Adipose tissue (tissue), 3 donors: ENCODE results near the gene ASB17. TPM values are rescaled to one million over a fixed set of nuclear protein-coding genes. Genes with fewer than 3 reads are reported as not detected.
"Not testable (repeated sequence)": the region's sequence is repeated elsewhere in the genome, so short reads cannot be mapped to it uniquely, and the experiment has no call there.

ENCODE experiments used
- H3K27ac ChIP-seq: one replicate; pipeline ENCODE4 v1.5.1; 2013; ENCODE audit warnings: low read depth, low read length
- WGBS, 3 donors: extraction: QIAGEN DNeasy Blood & Tissue Kit; methylation state at CpG; one replicate each; pipeline ENCODE4 v1.1.7; 2013; 5-methylcytosine and 5-hydroxymethylcytosine counted together
- polyA plus RNA-seq, 3 donors: library from polyadenylated mRNA; stranded (reverse); fragments of 200-250 nt; gene quantifications; one replicate each; pipeline ENCODE4 v1.2.3, GENCODE V29; 2013
- donor health status: healthy with polysubstance abuse.
- donor health status: Bipolar disorder and iron deficiency.
- donor health status: healthy.

Gene ASB17
- not detected for polyA plus RNA-seq

DNA sequence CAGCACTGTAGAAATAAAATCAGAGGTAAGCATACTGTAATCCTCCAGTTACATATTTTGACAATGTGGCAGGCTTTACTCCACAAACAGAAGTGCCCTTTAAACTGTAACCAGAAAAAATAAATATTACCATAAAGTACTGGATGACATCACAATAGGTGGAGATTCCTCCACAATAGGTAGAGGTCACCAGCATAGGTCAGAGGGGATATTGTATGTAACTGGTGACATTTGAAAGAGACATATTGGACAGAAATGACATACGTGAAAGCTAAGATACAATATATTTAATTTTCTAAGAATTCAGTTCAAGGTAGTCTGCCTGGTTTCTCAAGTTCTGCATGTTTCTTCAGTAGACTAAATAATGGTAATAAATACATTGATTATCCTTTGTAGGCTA is at the start of gene ASB17:
Gene ASB17, minus strand, starts transcription at position 101 of the 400 bp plus-strand sequence. CDS start 113 bp downstream, outside the sequence.
- WGBS, 3 donors: 72 to 94% (median 88%) methylated on average over 1 of the region's 1 CpG

DNA sequence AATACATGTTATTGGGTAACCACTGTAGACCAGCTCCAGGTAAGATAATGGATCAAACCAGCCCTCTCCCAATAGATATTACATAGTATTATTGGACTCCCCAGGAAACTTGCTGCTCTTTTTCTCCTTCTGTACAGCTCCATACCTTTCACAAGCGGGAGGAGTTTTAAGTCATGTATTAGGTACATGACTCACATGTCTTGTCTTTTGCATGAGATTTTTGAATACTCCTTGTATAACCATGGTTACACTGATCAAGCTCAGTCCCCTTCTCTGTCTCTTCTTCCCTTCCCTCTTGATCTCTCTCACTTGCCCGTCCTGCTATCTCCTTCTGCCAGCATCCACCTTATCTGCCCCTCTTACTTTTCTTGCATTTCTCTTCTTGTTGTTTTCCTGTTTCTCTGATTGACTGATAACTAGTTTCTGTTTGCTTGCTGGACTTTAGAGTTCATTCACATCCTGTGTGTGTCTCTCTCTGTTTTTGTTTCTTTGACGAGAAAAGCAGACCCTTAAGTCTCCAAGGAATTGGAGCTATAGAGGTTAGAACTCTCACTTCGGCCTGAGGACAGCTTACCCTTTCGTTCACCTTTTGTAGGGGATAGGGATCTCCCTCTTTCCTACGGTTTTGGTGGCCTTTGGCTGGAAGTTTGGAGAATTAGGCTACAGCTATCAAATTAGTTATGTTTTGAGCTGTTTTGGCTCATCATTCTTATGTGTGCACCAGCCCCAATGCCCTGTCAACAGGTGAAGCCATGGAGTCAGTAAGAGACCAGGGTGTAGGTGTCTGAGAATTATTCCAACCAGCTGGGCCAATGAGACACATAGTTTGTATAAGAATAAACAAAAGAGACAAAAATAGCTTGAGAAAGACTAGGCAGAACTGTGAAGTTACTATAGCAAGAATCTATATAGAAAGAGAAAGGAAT is 49.0 kb upstream of the ASB17 start:
- WGBS, 3 donors: 65 to 72% (median 70%) methylated on average over 6 of the region's 6 CpGs
- no peak overlapping the region for H3K27ac ChIP-seq

More for the DNA sequence above, at the start of gene ASB17:
- H3K27ac ChIP-seq: no peak within 1 kb of the TSS

GRCh38 chr1:75970631-75971030 is 38.4 kb upstream of the ASB17 start:
- no peak overlapping the region for H3K27ac ChIP-seq

DNA sequence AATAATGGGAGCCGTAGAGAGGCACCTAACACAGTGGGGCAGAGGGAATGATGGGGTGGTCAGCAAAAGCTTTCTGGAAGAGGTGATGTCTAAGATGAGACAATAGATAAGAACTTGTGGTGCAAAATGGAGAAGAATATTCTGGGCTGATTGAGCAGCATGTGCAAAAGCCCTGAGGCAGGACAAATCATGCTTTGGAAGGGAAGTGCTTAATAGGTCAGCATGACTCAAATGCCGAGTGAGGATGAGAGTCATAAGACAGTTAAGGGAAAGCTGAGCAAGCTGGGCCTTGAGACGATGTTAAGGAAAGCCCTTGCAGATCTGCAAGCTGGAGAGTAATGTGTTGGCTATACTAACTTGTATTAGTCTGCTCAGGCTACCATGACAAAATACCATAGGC is 37.3 kb upstream of the ASB17 start:
- no peak overlapping the region for H3K27ac ChIP-seq
- 71 to 84% (median 82%) methylated on average over 3 of the region's 3 CpGs for WGBS, 3 donors

- WGBS, 3 donors: 48 to 75% (median 69%) methylated on average over 1 of the region's 1 CpG
Measured at GRCh38 chr1:75967719-75968118, 35.5 kb upstream of the ASB17 start.

GRCh38 chr1:75964760-75965408 is 32.7 kb upstream of the ASB17 start:
- no peak overlapping the region for H3K27ac ChIP-seq

More at GRCh38 chr1:75967719-75968118, 35.5 kb upstream of the ASB17 start:
- no peak overlapping the region for H3K27ac ChIP-seq

DNA sequence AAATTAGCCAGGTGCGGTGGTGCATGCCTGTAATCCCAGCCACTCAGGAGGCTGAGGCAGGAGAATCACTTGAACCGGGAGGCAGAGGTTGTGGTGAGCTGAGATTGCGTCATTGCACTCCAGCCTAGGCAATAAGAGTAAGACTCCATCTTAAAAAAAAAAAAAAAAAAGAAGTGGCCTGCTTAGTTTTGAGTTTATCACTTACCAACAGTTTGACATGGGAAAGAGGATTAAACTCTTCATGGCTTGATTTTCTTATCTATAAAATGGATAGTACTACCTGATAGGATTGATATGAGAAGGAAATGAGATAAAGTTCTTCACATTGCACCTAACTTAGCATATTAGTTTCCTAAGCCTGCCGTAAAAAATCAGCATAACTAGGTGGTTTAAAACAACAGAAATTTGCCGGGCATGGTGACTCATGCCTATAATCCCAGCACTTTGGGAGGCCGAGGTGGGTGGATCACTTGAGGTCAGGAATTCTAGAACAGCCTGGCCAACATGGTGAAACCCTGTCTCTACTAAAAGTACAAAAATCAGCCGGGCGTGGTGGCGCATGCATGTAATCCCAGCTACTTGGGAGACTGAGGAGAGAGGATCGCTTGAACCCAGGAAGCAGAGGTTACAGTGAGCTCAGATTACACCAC is 32.0 kb upstream of the ASB17 start:
- not testable (repeated sequence) for H3K27ac ChIP-seq
- WGBS, 3 donors: 81 to 87% (median 86%) methylated on average over 10 of the region's 10 CpGs

- no peak overlapping the region for H3K27ac ChIP-seq
Measured at GRCh38 chr1:75954586-75954985, 22.4 kb upstream of the ASB17 start.

GRCh38 chr1:75953461-75953860 is 21.3 kb upstream of the ASB17 start:
- no peak overlapping the region for H3K27ac ChIP-seq
- 70 to 92% (median 90%) methylated on average over 4 of the region's 4 CpGs for WGBS, 3 donors

- WGBS, 3 donors: 74 to 97% (median 88%) methylated on average over 1 of the region's 1 CpG
- H3K27ac ChIP-seq: no peak overlapping the region
Measured at GRCh38 chr1:75952016-75952415, 19.8 kb upstream of the ASB17 start.

- WGBS, 3 donors: 85 to 89% (median 87%) methylated on average over 3 of the region's 3 CpGs
Measured at GRCh38 chr1:75950176-75950575, 18.0 kb upstream of the ASB17 start.

DNA sequence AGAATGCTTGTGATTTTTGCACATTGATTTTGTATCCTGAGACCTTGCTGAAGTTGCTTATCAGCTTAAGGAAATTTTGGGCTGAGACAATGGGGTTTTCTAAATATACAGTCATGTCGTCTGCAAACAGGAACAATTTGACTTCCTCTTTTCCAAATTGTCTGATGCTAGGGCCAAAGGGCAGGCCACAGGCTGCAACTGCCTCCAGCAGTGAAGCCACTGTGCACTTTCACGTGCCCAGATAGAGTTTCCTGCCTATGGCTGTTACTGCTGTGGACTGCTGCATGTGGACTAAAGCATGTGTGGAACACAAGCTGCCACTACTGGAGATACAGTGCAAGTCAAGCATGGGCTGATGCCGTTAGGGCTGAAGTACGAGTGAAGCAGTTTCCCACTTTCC is 10.8 kb upstream of the ASB17 start:
- WGBS, 3 donors: 45 to 56% (median 49%) methylated on average over 4 of the region's 4 CpGs
- H3K27ac ChIP-seq: not testable (repeated sequence)

More at GRCh38 chr1:75950176-75950575, 18.0 kb upstream of the ASB17 start:
- no peak overlapping the region for H3K27ac ChIP-seq

GRCh38 chr1:75937034-75937433 is 4.8 kb upstream of the ASB17 start:
- 17 to 32% (median 19%) methylated on average over 1 of the region's 1 CpG for WGBS, 3 donors
- H3K27ac ChIP-seq: no peak overlapping the region

- no peak overlapping the region for H3K27ac ChIP-seq
- WGBS, 3 donors: 70 to 97% (median 89%) methylated on average over 1 of the region's 1 CpG
Measured at GRCh38 chr1:75922698-75923097, 9.5 kb downstream of the ASB17 start.

- 68 to 90% (median 78%) methylated on average over 2 of the region's 2 CpGs for WGBS, 3 donors
- H3K27ac ChIP-seq: no peak overlapping the region
Measured at GRCh38 chr1:75916834-75917233, 15.4 kb downstream of the ASB17 start.

GRCh38 chr1:75908717-75909152 is 23.5 kb downstream of the ASB17 start:
- H3K27ac ChIP-seq: no peak overlapping the region
- 36 to 62% (median 54%) methylated on average over 2 of the region's 2 CpGs for WGBS, 3 donors

DNA sequence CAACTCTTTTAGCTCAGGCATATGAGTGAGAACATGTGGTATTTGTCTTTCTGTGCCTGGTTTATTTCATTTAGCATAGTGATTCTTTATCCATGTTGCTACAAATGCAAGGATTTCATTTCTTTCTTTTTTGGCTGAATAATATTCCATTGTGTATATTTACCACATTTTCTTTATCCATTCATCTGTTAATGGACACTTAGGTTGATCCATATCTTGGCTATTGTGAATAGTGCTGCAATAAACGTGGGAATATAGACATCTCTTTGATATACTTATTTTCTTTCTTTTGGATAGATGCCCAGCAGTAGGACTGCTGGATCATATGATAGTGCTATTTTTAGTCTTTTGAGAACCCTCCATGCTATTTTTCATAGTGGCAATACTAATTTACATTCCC is 30.8 kb downstream of the ASB17 start:
- H3K27ac ChIP-seq: no peak overlapping the region
- WGBS, 3 donors: 22 to 48% (median 30%) methylated on average over 1 of the region's 1 CpG

DNA sequence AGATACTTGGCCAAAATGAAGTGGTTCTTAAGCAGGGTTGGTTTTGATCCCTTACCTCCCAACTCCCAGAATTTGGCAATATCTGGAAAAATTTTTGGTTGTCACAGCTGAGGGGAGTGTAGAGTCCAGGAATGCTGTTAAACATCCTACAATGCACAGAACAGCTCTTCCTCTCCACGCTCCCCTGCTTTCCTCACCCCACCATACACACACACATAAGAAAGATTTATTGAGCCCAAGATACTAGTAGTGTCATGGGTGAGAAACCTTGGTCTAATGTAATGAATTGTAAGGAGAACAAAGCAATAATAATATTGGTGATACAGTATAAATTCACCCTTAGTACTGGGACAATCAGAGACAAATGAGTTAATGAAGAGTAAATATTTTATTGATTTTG is 47.8 kb downstream of the ASB17 start:
- H3K27ac ChIP-seq: no peak overlapping the region
- 62 to 90% (median 74%) methylated on average over 1 of the region's 1 CpG for WGBS, 3 donors

DNA sequence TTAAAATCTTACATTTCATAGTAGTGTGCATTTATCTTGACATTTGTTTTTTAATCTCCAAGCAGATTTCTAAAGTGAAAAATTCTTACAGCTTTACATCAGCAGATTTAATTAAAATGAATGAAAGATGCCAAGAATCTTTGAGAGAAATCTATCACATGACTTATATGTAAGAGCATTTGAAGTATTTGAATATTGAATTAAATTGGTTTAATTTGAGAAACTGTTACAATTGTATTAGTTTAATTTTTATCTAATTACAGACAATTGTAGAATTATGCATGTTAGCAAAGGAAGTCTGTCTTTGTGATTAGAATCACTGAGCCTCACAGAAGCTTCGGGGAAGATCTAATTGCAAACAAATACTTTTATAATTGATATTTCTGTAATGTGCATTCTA is 52.2 kb downstream of the ASB17 start:
- H3K27ac ChIP-seq: no peak overlapping the region
- WGBS, 3 donors: 64 to 94% (median 91%) methylated on average over 1 of the region's 1 CpG
